T-helper 1 cell treated with Interleukin-12 subunit alpha and Interleukin-12 subunit beta and Interleukin-4 antibody, amounts not matched to agents 30 μg/mL and 1 μg/mL, for 36 hours (primary cell): ENCODE measurements around the gene SPDYE4.
"Not testable (repeated sequence)": the region's sequence is repeated elsewhere in the genome, so short reads cannot be mapped to it uniquely, and the experiment has no call there.

Experiments
- H3K27ac Mint-ChIP-seq: one replicate; pipeline ENCODE4 v1.8.0; 2021; ENCODE audit warnings: mild to moderate bottlenecking, mixed read lengths
- H3K27me3 Mint-ChIP-seq: one replicate; pipeline ENCODE4 v1.8.0; 2021; ENCODE audit warnings: low read depth, mixed read lengths
- H3K36me3 Mint-ChIP-seq: one replicate; pipeline ENCODE4 v1.8.0; 2021; ENCODE audit warnings: low read depth, mixed read lengths
- H3K4me1 Mint-ChIP-seq: one replicate; pipeline ENCODE4 v1.8.0; 2021; ENCODE audit warnings: low read depth, mixed read lengths
- H3K4me3 Mint-ChIP-seq: one replicate; pipeline ENCODE4 v1.8.0; 2021; ENCODE audit warnings: mild to moderate bottlenecking, moderate library complexity, mixed read lengths
- H3K9me3 Mint-ChIP-seq: one replicate; pipeline ENCODE4 v1.8.0; 2021; ENCODE audit warnings: mixed read lengths

Gene SPDYE4, protein sequence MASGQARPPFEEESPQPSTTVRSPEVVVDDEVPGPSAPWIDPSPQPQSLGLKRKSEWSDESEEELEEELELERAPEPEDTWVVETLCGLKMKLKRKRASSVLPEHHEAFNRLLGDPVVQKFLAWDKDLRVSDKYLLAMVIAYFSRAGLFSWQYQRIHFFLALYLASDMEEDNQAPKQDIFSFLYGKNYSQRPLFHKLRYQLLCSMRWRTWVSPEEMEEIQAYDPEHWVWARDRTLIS

DNA sequence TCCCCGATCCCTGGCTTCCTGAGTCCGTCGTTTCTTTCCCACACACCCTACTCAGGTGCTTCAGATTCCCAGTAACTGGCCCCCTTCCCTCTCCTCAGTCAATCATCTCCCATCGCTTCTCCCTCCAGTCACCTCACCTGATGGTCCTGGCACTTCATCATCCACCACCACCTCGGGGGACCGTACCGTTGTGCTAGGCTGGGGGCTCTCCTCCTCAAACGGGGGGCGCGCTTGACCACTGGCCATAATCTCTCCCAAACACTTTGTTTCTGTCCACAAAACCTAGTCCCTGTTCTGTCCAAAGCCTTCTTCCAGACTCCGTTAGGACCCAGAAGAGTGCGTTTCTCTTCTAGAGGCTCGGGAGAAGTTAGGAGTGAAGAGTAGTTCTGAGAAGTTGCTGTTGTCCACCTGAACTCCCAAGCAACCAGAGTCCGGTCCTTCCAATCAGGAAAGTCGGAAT lies at the start of gene SPDYE4:
Gene SPDYE4, minus strand, starts transcription at position 410 of the 460 bp plus-strand sequence. Its CDS starts 164 bp downstream, at position 246.
- no peak within 1 kb of the TSS for H3K4me3 Mint-ChIP-seq
- no peaks in the 10 kb centered on the region for H3K4me1 Mint-ChIP-seq
- no peak within 1 kb of the TSS for H3K27ac Mint-ChIP-seq
- H3K9me3 Mint-ChIP-seq, result peaks cover 2% of the 10 kb centered on the region
- H3K36me3 Mint-ChIP-seq, result no peaks in the 10 kb centered on the region
- peaks cover 43% of the 10 kb centered on the region for H3K27me3 Mint-ChIP-seq

DNA sequence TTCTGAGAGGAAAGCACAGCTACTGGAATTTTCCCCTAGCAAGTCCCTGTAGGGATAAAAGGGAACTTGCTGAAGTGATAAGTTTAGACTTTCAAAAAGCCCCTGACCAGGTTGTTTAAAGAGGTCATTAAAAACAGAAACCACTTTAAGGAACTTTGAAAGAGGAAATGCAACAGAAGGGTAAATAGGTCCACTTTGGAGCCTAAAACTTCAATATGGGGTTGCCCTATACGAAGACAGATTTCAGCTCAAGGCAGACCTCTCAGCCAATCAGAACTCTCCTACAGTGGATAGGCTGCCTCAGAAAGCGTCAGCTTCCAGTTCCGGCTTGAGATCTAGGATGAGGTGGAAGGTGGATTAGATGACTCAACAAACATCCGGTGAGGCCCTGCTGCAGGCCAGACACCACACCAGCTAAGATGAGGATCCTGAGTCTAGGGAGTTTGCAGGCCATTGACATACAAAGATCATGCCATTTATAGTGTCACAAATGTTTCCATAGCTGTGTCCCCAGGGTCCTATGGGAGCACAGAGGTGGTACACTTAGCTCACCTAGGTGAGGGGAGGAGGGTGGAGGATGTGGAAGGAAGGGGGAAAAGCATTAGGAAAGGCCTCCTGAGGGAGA lies 48.7 kb upstream of the SPDYE4 start:
- Mint-ChIP-seq H3K4me1 (peaks cover 14% of the 10 kb centered on the region), H3K27ac (peak overlapping the region; percentile 67), H3K4me3 (no peak overlapping the region), H3K36me3 (peaks cover 31% of the 10 kb centered on the region), H3K9me3 (peaks cover 27% of the 10 kb centered on the region), H3K27me3 (no peaks in the 10 kb centered on the region)

DNA sequence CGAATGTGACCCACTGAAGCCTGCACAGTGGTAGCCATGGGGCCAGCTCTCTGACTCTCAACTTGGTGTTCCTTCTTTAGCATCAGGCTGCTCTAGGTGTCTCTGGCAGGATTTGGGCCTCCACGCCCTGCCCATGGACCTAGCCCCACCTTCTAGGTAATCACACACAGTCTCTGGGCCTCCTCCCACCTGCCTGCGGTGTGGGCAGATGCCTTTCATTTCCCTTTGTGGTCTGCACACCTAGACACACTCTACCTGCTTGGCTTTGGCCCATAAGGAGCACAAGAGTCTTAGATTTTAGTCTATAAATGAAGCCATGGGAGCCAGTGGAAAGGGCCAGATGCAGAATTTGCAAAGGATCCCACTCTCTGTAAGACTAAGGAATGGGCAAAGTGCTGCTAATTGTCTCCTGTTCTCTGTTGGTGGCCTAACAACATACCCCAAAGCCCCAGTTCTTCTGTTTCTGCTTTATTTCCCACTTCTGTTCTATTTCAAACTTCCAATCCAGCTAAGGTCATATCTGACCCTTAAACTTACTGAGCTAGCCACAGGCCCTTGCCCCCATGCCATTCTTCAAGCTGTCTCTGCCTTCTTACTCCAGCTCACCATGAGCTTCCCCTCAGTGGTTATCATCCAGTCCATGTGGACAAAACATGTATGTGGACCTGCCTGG lies 48.0 kb upstream of the SPDYE4 start:
- Mint-ChIP-seq H3K36me3 (peaks cover 25% of the 10 kb centered on the region), H3K9me3 (peaks cover 21% of the 10 kb centered on the region), H3K27ac (no peak overlapping the region), H3K4me1 (peaks cover 14% of the 10 kb centered on the region), H3K4me3 (no peak overlapping the region), H3K27me3 (no peaks in the 10 kb centered on the region)

DNA sequence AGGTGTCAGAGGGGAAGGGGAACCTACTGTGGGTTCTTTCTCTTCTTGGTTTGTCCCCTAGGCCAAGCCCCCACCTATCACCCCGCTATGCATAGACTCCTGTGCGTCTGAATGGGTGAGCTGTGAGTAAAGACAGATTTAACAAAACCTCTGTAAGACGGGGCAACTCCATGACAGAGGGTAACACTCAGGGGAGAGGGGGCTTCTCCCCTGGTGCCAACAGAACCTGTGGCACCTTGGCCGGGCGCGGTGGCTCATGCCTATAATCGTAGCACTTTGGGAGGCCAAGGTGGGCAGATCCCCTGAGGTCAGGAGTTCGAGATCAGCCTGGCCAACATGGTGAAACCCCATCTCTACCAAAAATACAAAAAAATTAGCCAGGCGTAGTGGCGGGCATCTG lies 47.0 kb upstream of the SPDYE4 start:
- Mint-ChIP-seq H3K4me1 (peaks cover 14% of the 10 kb centered on the region), H3K36me3 (peaks cover 25% of the 10 kb centered on the region)
- H3K27ac Mint-ChIP-seq, result not testable (repeated sequence)

DNA sequence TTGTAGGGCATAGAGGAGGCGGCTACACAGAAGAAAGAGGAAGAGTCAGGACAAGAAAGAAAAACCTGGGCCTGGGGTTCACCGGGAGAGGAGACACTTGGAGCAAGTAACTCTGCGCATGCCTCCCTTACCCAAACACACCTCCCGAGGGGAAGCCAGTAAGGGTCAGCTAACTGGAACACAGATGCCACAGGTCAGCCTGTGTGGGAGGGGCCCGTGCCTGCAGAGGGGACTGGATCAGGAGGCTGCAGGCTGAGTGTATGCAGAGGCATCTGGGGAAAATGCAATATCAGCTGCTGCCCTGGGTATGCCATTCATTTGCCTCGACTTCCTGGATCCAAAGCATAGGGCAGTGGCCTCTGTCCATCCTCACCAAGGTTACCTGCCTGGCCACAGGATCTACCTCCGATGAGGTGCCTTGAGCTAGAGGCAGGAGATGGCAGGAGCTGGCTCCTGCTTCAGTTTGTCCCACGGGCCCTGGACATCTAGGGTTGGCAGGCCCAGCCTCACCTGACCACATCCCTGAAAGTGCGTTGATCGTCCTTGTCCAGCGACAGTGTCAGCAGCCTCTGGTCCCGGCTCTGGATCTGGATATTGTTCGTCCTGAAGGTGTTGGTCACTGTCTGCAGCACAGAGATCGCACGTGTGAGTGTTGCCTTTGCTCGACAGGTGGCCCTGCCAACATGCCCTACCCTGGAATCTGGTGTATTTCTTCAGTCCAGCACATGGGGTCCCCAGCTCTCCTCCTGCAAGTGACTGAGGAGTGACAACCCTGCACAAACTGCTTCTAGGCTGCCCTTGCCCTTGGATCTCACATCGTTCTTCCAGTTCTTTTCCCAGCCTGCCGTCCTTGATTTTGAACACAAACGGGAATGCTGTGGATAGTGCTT lies 45.4 kb upstream of the SPDYE4 start:
- Mint-ChIP-seq H3K4me1 (peaks cover 14% of the 10 kb centered on the region), H3K36me3 (peaks cover 14% of the 10 kb centered on the region), H3K27ac (no peak overlapping the region), H3K9me3 (peaks cover 12% of the 10 kb centered on the region), H3K27me3 (no peaks in the 10 kb centered on the region), H3K4me3 (no peak overlapping the region)

More for the DNA sequence above, 47.0 kb upstream of the SPDYE4 start:
- not testable (repeated sequence) for H3K27me3 Mint-ChIP-seq, H3K4me3 Mint-ChIP-seq
- H3K9me3 Mint-ChIP-seq, result peaks cover 20% of the 10 kb centered on the region

DNA sequence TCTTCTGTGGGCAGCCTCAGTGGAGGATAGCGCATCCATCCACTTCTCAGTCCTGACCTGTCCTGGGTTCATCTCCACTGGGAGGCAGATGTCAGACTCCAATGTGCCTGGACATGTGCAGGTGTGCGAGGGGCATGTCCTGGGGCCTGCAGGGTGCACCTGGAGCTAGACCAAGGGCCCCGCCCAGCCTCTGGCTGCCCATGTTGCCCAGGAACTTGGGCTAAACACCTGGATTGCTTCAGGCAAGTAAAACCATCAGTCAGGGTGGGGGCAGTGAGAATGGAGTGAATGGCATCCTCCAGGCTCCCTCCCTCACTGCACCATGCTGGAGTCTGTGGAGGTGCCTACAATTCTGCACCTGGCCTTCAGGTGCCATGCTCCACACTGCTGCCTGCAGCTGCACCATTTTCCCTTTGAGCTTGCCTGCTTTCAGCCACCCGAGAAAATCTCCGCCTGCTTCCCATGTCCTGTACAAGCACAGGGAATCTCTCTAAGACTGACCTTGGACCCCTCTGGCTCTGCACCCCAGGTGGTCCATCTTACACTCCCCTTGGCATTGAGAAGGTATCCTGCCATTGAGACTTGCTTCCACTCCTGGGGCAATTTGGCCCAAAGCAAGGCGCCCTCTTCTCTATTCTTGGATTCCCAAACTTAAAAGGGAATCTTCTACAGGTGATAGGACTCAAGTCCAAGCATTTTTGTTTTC lies 42.9 kb upstream of the SPDYE4 start:
- Mint-ChIP-seq H3K27me3 (no peaks in the 10 kb centered on the region), H3K4me1 (no peaks in the 10 kb centered on the region), H3K36me3 (no peaks in the 10 kb centered on the region), H3K4me3 (no peak overlapping the region), H3K27ac (no peak overlapping the region), H3K9me3 (no peaks in the 10 kb centered on the region)

DNA sequence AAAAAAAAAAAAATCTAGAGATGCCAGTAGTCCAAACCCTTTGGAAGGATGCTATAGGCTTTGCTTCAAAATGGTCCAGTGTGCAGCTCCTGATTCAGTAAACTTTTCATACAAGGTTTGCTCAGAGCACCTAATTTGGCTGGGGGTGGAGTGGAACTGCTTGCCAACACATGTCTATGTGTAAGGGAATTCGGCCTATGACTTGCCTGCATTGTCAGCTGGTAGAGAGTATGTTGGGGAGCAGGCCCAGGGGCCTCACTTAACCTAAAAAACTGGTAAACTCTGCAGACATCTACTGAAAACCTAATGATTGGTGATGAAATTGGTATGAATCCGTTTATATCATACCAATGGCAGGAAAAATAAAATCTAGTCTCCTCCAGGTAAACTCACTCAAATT lies 42.3 kb upstream of the SPDYE4 start:
- no peak overlapping the region for H3K4me3 Mint-ChIP-seq
- H3K9me3 Mint-ChIP-seq, result no peaks in the 10 kb centered on the region
- H3K27ac Mint-ChIP-seq, result no peak overlapping the region
- H3K27me3 Mint-ChIP-seq, result no peaks in the 10 kb centered on the region
- no peaks in the 10 kb centered on the region for H3K4me1 Mint-ChIP-seq
- no peaks in the 10 kb centered on the region for H3K36me3 Mint-ChIP-seq

DNA sequence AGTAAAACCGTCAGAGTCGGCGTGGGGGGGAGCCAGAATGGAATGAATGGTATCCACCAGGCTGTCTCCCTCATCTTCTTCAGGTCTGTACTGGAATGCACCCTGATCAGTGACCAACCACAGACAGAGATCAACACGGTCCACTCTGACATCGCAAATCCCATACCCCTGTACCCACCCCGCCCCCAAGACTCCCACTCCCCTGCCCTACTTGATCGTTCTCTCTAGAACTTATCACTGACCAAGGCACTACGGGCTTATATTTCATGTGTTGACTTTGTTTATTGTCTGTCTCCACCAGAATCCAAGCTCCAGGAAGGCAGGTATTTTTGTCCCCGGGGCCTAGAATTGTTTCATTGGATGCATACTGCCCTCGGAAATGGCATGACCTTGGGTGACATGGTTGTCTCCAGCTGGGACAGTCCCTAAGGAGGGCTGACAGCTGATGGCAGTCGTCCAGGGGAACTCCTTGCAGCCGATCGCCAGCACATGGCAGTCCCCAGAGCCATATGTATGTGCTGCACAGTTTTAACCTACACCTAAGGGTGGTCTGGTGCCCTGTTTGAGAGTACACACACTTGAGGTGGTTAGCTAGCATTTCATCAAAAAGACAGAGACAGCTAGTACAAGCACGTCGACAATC lies 41.3 kb upstream of the SPDYE4 start:
- Mint-ChIP-seq H3K27ac (no peak overlapping the region), H3K4me3 (no peak overlapping the region), H3K36me3 (no peaks in the 10 kb centered on the region), H3K27me3 (no peaks in the 10 kb centered on the region), H3K4me1 (no peaks in the 10 kb centered on the region), H3K9me3 (no peaks in the 10 kb centered on the region)

DNA sequence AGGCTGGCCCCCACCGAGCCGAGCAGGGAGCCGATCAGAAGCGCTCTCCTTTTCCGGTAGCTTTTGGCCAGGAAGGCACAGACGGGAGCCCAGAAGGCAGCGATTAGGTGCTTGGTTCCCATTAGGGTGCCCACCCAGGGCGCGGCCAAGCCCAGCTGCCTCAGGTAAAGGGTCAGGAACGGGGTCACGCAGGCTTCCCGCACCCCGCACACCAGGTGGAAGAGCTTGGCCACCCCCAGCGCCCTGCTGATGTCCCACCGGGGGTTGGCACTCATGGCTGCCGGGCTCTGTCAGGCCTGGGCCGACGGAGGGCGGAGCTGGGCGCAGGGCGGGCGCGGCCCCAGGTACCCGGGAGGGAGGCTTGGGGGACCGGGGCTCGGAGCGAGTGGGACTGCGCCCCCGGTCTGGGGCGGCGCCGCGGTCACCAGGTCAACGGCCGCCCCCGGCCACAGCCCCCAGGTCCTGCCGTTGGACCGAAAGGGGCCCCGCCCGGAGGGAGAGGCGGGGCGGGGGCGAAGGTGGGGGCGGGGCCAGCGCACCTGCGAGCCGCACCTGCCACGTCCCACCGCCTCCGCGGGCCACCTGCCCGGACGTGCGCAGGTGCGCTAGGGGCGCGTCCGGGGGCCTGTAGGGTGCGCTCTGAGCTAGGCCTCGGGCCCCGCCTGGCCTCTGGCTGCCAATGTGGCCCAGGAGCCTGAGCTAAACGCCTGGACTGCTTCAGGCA lies 40.7 kb upstream of the SPDYE4 start, which contains the start of gene MFSD6L:
Gene MFSD6L, minus strand, starts transcription at position 520 of the 724 bp plus-strand sequence. Its CDS starts 245 bp downstream, at position 275.
- no peaks in the 10 kb centered on the region for H3K27me3 Mint-ChIP-seq
- no peaks in the 10 kb centered on the region for H3K36me3 Mint-ChIP-seq
- H3K4me1 Mint-ChIP-seq, result no peaks in the 10 kb centered on the region
- H3K27ac Mint-ChIP-seq, result no peak within 1 kb of the TSS
- H3K4me3 Mint-ChIP-seq, result no peak within 1 kb of the TSS
- H3K9me3 Mint-ChIP-seq, result no peaks in the 10 kb centered on the region

DNA sequence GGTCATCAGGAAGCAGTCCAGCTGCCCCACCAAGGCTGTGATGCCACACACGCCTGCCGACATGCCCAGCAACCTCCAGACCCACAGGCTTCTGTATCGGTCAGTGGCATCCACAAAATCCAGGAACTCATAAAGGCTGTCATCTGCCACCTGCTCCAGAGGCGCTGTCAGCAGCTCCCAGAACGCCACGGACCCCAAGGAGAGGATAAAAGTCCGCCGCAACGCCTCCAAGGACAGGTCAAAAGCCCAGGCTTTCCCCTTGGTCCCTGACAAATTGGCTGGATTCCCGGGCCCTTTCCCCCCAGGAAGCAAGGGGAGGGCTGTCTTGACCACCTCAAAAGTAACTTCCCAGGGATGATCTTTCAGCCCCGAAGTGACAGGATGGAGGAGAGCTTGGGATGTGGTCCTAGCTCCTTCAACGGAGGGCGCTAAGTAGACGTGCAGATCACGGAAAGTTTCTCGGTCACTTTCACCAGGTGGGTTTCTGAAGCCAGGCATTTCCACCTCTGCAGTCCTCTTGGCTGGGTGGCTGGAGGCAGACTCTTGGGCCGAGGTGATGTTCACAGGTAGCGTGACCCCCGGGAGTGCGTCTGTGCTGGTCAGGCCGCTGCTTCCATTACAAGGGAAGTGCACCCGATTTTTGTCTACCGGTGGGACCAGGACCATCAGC lies 40.0 kb upstream of the SPDYE4 start:
- Mint-ChIP-seq H3K4me1 (no peaks in the 10 kb centered on the region), H3K9me3 (no peaks in the 10 kb centered on the region), H3K36me3 (no peaks in the 10 kb centered on the region), H3K4me3 (no peak overlapping the region), H3K27me3 (peaks cover 5% of the 10 kb centered on the region), H3K27ac (no peak overlapping the region)

DNA sequence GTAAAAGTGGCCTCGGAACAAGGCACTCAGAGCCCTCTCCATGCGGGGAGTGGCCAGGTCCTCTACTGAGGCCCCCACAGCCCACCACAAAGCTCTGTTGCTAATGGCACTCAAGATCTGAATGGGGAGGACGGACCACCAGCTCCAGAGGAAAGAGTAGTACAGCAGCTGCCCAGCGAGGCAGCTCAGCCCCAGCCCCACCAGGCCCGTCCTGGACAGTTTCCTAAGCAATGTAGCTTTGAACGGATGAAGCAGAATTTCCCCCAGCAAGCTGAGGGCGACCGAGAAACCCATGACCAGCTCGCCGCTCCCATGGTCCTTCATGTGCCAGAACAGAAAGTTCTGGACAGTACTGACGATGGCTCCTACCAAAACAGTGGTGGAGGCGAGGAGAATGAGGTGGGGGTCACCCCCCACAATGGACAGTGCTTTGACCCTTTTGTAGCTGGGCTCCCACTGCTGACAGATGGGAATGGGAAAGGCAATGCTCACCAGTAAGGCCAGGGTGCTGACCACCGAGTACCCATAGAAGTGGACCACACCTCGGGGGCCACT lies 39.4 kb upstream of the SPDYE4 start:
- Mint-ChIP-seq H3K27me3 (peaks cover 5% of the 10 kb centered on the region), H3K9me3 (no peaks in the 10 kb centered on the region), H3K36me3 (no peaks in the 10 kb centered on the region), H3K4me1 (no peaks in the 10 kb centered on the region), H3K27ac (no peak overlapping the region), H3K4me3 (no peak overlapping the region)

DNA sequence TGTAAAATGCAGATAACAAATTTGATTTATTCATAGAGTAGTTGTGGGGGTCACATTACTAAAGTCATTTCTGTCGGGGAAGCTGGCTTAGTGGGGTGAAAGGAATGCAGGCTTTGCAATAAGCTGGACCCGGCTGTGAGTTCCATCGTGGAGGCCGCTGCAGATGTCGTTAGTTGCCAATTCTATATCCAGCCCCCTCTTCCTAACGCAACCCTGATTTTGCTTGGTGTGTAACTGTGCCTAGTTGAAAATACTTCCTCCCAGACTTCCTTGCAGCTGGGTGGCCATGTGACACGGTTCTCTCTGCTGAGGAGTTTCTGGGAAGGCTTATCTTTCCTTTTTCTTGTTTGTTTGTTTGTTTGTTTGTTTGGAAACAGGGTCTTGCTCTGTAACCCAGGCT lies 36.3 kb upstream of the SPDYE4 start:
- Mint-ChIP-seq H3K27ac (no peak overlapping the region), H3K27me3 (peaks cover 10% of the 10 kb centered on the region), H3K9me3 (peaks cover 7% of the 10 kb centered on the region), H3K4me1 (no peaks in the 10 kb centered on the region), H3K4me3 (no peak overlapping the region), H3K36me3 (no peaks in the 10 kb centered on the region)
